Measurements from ENCODE around the gene DNAJC24. TPM values are rescaled to one million over a fixed set of nuclear protein-coding genes. Genes with fewer than 3 reads are reported as not detected.
"Not testable (repeated sequence)": the region's sequence is repeated elsewhere in the genome, so short reads cannot be mapped to it uniquely, and the experiment has no call there.

Gene DNAJC24, protein sequence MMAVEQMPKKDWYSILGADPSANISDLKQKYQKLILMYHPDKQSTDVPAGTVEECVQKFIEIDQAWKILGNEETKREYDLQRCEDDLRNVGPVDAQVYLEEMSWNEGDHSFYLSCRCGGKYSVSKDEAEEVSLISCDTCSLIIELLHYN
- 14.9 and 17.9 TPM in 2 replicates for total RNA-seq (2022)
- Bru-seq, nascent RNA: percentile 72 among the genes with signal in this experiment
- BruChase-seq, experiment 1, labeled RNA remaining after a 6-hour chase: percentile 57 among the genes with signal in this experiment
- BruChase-seq, experiment 2, labeled RNA remaining after a 2-hour chase: percentile 58 among the genes with signal in this experiment
- long read RNA-seq, transcript DNAJC24-209 (3 exons, 2,745 nt): major isoform, 6 of 11 reads
- long read RNA-seq, partial matches to known transcripts: 1 of 11 reads
- long read RNA-seq, other reads (novel, unspliced or antisense): 2 of 11 reads

DNA sequence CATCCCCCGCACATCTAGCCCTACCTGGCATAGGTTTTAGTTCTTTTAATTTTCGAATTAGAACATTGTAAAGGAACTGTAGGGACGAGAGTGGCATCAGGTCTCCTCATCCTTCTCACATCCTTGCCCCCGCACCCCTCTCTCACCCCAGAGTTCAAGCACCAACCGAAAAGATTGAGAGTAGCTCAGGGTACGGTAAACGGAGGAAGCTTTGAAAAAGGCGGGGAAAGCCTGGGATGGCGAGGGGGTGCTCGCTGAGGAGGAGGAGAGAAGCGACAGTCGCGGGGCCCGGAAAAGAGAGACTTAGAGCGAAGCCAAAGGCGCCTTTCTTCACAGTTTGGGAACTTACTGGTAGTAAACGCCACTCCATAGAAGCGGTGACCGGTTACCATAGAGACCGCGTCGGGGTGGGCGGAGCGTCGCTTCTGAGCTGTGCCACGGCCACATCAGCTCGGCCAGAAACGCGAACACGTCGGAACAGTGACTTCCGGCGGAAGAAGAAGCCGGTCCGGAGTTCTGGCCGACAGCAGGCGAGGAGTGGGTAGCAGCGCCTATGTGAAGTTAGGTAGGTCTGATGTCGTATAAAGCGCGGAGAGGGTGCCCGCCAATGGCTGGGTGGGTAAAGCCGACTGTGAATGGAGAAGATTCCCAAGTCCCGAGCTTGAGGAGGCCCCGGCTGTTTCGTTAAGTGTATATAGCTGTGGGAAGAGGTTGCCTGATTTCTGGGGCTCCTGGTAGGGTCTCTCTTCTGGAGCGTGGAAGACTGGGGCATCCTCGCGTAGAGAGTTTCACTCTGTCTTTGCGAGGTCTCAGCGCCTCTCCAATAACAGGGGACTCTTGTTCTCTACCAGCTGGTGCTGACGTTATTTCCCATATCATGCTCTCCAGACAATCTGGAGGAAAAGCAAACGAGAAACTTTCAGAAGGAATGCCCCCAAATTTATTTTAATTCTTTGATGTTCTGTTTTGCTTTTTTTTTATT, at the start of gene DNAJC24, which contains the start of gene DCDC1:
Gene DNAJC24 (plus strand): TSS at position 513 of the 982 bp plus-strand sequence. CDS start 889 bp downstream, outside the sequence.
Gene DCDC1 (minus strand): TSS at position 392 of the 982 bp plus-strand sequence. CDS start 41,459 bp downstream, outside the sequence.
- H3K27me3 Mint-ChIP-seq (ENCODE audit: unreplicated experiment): peaks cover 14% of the 10 kb centered on the region
- peak within 1 kb of the TSS; percentile 97 for H3K27ac Mint-ChIP-seq (ENCODE audit: unreplicated experiment)
- H3K9me3 Mint-ChIP-seq (ENCODE audit: low read depth, unreplicated experiment): no peaks in the 10 kb centered on the region
- BruUV-seq (replicated peaks): TSS peak; percentile 42
- TF ChIP-seq, protein P1, sequence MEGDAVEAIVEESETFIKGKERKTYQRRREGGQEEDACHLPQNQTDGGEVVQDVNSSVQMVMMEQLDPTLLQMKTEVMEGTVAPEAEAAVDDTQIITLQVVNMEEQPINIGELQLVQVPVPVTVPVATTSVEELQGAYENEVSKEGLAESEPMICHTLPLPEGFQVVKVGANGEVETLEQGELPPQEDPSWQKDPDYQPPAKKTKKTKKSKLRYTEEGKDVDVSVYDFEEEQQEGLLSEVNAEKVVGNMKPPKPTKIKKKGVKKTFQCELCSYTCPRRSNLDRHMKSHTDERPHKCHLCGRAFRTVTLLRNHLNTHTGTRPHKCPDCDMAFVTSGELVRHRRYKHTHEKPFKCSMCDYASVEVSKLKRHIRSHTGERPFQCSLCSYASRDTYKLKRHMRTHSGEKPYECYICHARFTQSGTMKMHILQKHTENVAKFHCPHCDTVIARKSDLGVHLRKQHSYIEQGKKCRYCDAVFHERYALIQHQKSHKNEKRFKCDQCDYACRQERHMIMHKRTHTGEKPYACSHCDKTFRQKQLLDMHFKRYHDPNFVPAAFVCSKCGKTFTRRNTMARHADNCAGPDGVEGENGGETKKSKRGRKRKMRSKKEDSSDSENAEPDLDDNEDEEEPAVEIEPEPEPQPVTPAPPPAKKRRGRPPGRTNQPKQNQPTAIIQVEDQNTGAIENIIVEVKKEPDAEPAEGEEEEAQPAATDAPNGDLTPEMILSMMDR (IDR thresholded peaks at IDR 0.05; ENCODE audit: unreplicated experiment): no peak
- CTCF ChIA-PET: interaction anchor here (0.6 kb wide), 1 partner anchor 123 kb away, joined by 4 read pairs; no protein-coding TSS in a partner anchor
- H3K4me3 Mint-ChIP-seq (ENCODE audit: low read depth, unreplicated experiment): peak within 1 kb of the TSS; percentile 100
- peak; percentile 88 for DNase-seq
- no peaks in the 10 kb centered on the region for H3K4me1 Mint-ChIP-seq (ENCODE audit: low read depth, unreplicated experiment)
- intact Hi-C loops (cut with micrococcal nuclease; ENCODE audit: unreplicated experiment): loop anchor here (2.0 kb wide), 1 partner anchor 131 kb away; no protein-coding TSS in a partner anchor
- peaks cover 19% of the 10 kb centered on the region for H3K36me3 Mint-ChIP-seq (ENCODE audit: insufficient read depth, unreplicated experiment)

DNA sequence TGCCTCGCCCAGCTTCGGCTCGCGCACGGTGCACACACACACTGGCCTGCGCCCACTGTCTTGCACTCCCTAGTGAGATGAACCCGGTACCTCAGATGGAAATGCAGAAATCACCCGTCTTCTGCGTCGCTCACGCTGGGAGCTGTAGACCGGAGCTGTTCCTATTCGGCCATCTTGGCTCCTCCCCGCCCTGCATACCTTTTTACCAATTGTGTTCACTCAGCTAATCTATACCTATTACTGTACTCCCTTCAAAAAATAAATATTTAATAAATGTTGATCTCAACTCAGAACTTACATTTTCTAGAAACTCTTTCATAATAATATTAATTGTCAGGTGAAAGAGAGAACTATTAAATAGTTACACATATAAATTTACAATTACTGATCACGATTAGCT, 48.2 kb upstream of the DNAJC24 start:
- CTCF ChIA-PET; H3K4me3 Mint-ChIP-seq (ENCODE audit: low read depth, unreplicated experiment); DNase-seq: not testable (repeated sequence)

DNA sequence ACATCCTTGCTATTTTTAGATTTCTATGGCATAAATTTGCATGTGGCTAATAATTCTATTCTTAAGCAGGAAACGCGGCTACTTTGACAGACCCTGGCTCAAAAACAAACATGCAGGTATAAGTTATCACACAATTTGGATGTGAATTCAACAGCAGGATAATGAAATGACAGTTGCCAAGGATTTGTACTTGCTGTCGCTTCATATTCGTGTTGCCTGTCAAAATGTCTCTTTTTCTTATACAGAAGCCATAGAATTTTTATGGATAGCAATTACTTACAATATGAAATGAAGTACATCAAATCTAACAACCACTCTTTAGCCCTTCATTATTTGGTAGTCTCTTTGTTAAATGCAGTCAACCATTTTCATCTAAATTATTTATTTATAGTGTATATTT, 46.5 kb upstream of the DNAJC24 start:
- Mint-ChIP-seq H3K4me3 (ENCODE audit: low read depth, unreplicated experiment) (no peak overlapping the region), H3K36me3 (ENCODE audit: insufficient read depth, unreplicated experiment) (no peaks in the 10 kb centered on the region), H3K27me3 (ENCODE audit: unreplicated experiment) (no peaks in the 10 kb centered on the region), H3K4me1 (ENCODE audit: low read depth, unreplicated experiment) (peaks cover 8% of the 10 kb centered on the region), H3K27ac (ENCODE audit: unreplicated experiment) (no peak overlapping the region), H3K9me3 (ENCODE audit: low read depth, unreplicated experiment) (no peaks in the 10 kb centered on the region)
- intact Hi-C loops (cut with micrococcal nuclease; ENCODE audit: unreplicated experiment): no loop called here
- BruUV-seq (replicated peaks): no TSS peak
- DNase-seq: no peak
- TF ChIP-seq, protein P1 (IDR thresholded peaks at IDR 0.05; ENCODE audit: unreplicated experiment): no peak
- CTCF ChIA-PET: no interaction called here

More for the DNA sequence above, 48.2 kb upstream of the DNAJC24 start:
- intact Hi-C loops (cut with micrococcal nuclease; ENCODE audit: unreplicated experiment); BruUV-seq (replicated peaks); H3K27me3 Mint-ChIP-seq (ENCODE audit: unreplicated experiment); H3K9me3 Mint-ChIP-seq (ENCODE audit: low read depth, unreplicated experiment); H3K36me3 Mint-ChIP-seq (ENCODE audit: insufficient read depth, unreplicated experiment); H3K27ac Mint-ChIP-seq (ENCODE audit: unreplicated experiment); H3K4me1 Mint-ChIP-seq (ENCODE audit: low read depth, unreplicated experiment): not testable (repeated sequence)

DNA sequence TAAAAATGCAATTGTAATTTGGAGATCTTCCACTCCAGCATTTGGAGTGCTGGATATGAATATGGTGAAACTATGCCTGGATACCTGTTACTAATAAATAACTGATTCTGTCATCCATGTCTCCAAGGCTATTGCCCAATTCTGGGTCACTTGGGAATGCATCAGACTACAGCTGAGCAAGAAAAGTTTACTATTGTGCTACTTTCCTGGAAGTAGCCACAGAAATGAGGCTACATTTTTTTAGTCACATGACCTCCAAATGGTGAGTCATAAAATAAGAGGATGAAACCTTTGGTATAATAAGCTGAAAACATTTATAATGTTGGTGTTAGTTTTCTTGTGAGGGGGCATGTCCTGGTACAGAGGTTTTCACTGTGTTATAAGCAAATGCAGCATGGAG, 44.5 kb upstream of the DNAJC24 start:
- CTCF ChIA-PET: no interaction called here
- no peak for DNase-seq
- BruUV-seq (replicated peaks): no TSS peak
- Mint-ChIP-seq H3K27ac (ENCODE audit: unreplicated experiment) (no peak overlapping the region), H3K9me3 (ENCODE audit: low read depth, unreplicated experiment) (no peaks in the 10 kb centered on the region), H3K27me3 (ENCODE audit: unreplicated experiment) (no peaks in the 10 kb centered on the region), H3K36me3 (ENCODE audit: insufficient read depth, unreplicated experiment) (no peaks in the 10 kb centered on the region), H3K4me3 (ENCODE audit: low read depth, unreplicated experiment) (no peak overlapping the region), H3K4me1 (ENCODE audit: low read depth, unreplicated experiment) (peaks cover 8% of the 10 kb centered on the region)
- TF ChIP-seq, protein P1 (IDR thresholded peaks at IDR 0.05; ENCODE audit: unreplicated experiment): no peak
- intact Hi-C loops (cut with micrococcal nuclease; ENCODE audit: unreplicated experiment): no loop called here
